Ishikawa (cell line): ENCODE measurements around the gene PTRHD1.

Source experiments
- FOXM1 ChIP-seq: IDR thresholded peaks from 2 replicates; pipeline ENCODE4 v1.6.1; 2012; ENCODE audit warnings: low read depth, borderline replicate concordance
- RAD21 ChIP-seq: IDR thresholded peaks from 2 replicates; pipeline ENCODE4 v1.6.1; 2012; ENCODE audit warnings: low read depth
- TAF1 ChIP-seq: IDR thresholded peaks from 2 replicates; pipeline ENCODE4 v1.6.1; 2012; ENCODE audit warnings: low read depth, mild to moderate bottlenecking
- YY1 ChIP-seq: IDR thresholded peaks from 2 replicates; pipeline ENCODE4 v1.6.1; 2012; ENCODE audit warnings: low read depth

- no peak for TF ChIP-seq RAD21
- TF ChIP-seq TAF1: no peak
- no peak for TF ChIP-seq FOXM1
- no peak for TF ChIP-seq YY1
Observed at GRCh38 chr2:24754985-24755705, 38.0 kb downstream of the PTRHD1 start.
